ENCODE measurements around the gene SUGT1.
"Not testable (repeated sequence)": the region's sequence is repeated elsewhere in the genome, so short reads cannot be mapped to it uniquely, and the experiment has no call there.

The SUGT1 gene

GRCh38 chr13:52646967-52647366 lies 5.7 kb upstream of the SUGT1 start:
- no peak overlapping the region for H3K27ac Mint-ChIP-seq
- H3K4me1 Mint-ChIP-seq = peaks cover 14% of the 10 kb centered on the region
- ATAC-seq = no peak
- no peak overlapping the region for H3K4me3 Mint-ChIP-seq
- no peaks in the 10 kb centered on the region for H3K27me3 Mint-ChIP-seq
- no peak for DNase-seq
- no peaks in the 10 kb centered on the region for H3K9me3 Mint-ChIP-seq

DNA sequence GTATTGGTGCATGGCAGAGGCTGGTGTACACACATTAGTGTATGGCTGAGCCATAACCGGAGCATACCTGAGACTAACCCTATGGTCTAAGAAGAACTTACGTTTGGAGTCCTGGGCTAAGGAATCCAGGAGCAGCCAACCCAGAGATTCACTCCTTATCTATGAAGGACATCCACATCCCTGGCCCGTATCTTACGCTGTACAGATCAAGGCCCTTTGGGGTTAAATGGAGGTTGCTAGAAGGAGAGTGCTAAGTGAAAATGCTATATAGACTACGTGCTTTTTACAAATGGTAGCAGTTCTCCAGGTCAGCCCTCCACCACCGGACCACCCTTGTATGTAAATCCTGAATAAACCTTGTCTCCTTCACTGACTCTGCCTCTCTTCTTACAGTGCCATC lies 1.9 kb upstream of the SUGT1 start:
- no peak overlapping the region for H3K27ac Mint-ChIP-seq

GRCh38 chr13:52651897-52652195 lies 790 bp upstream of the SUGT1 start:
- Mint-ChIP-seq H3K27me3 (no peaks in the 10 kb centered on the region), H3K4me3 (no peak overlapping the region), H3K4me1 (peaks cover 9% of the 10 kb centered on the region), H3K9me3 (no peaks in the 10 kb centered on the region), H3K27ac (no peak overlapping the region)
- ATAC-seq = peak; percentile 16
- no peak for DNase-seq

More for the DNA sequence above, 1.9 kb upstream of the SUGT1 start:
- no peak overlapping the region for H3K4me3 Mint-ChIP-seq
- ATAC-seq (no peak), DNase-seq (no peak)
- no peaks in the 10 kb centered on the region for H3K9me3 Mint-ChIP-seq
- peaks cover 9% of the 10 kb centered on the region for H3K4me1 Mint-ChIP-seq
- no peaks in the 10 kb centered on the region for H3K27me3 Mint-ChIP-seq

- peaks cover 9% of the 10 kb centered on the region for H3K4me1 Mint-ChIP-seq
- no peaks in the 10 kb centered on the region for H3K9me3 Mint-ChIP-seq
- H3K27me3 Mint-ChIP-seq = no peaks in the 10 kb centered on the region
- no peak overlapping the region for H3K4me3 Mint-ChIP-seq
- DNase-seq = no peak
- peak; percentile 60 for ATAC-seq
- no peak overlapping the region for H3K27ac Mint-ChIP-seq
Measured at GRCh38 chr13:52652980-52653303, 306 bp downstream of the SUGT1 start.

GRCh38 chr13:52659340-52659739 lies 6.7 kb downstream of the SUGT1 start:
- no peaks in the 10 kb centered on the region for H3K9me3 Mint-ChIP-seq
- no peak for DNase-seq
- H3K27ac Mint-ChIP-seq = no peak overlapping the region
- no peaks in the 10 kb centered on the region for H3K4me1 Mint-ChIP-seq
- no peaks in the 10 kb centered on the region for H3K27me3 Mint-ChIP-seq
- ATAC-seq = no peak
- H3K4me3 Mint-ChIP-seq = no peak overlapping the region

DNA sequence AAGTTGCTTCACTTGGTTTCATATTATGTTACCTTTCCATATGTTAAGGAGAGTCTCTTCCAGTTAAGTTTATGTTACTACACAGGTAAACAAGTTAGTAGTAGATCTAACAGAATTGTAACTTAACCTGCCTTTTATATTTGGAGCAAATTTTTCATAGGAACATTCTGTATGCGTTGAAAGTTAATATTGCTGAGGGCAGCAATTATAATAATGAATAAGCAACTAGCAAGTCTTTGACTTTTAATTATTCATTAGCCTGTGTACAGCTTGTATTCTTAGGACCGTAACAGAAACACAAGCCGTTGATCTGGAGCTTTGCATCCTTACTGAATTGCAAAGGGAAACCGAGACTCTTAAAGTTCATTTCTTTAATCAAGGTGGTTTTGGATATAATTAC lies 11.6 kb downstream of the SUGT1 start:
- no peaks in the 10 kb centered on the region for H3K9me3 Mint-ChIP-seq
- H3K4me3 Mint-ChIP-seq = no peak overlapping the region
- ATAC-seq (no peak), DNase-seq (no peak)
- H3K4me1 Mint-ChIP-seq = no peaks in the 10 kb centered on the region
- H3K27ac Mint-ChIP-seq = no peak overlapping the region
- H3K27me3 Mint-ChIP-seq = no peaks in the 10 kb centered on the region

- DNase-seq = no peak
- peak; percentile 49 for ATAC-seq
Measured at GRCh38 chr13:52665325-52665724, 12.7 kb downstream of the SUGT1 start.

DNA sequence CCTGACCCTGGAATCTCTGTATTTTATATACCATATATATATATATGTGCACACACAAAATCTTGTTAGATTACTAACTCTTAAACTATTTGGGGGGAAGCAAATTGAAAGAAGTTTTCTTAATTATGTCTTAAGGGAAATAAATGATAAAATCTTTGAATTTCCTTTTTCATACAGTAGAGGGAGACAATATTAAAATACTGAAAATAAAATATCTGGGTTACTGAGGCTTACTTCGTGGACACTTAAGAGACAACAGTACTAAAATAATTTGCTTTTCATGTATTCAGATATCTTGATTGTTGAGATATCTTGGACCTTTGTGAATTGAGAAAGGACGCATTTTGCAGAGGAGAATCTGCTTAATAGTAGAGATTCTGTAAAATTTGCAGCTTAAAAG lies 17.0 kb downstream of the SUGT1 start:
- no peaks in the 10 kb centered on the region for H3K4me1 Mint-ChIP-seq
- H3K27me3 Mint-ChIP-seq = no peaks in the 10 kb centered on the region
- DNase-seq = no peak
- ATAC-seq = no peak
- H3K9me3 Mint-ChIP-seq = no peaks in the 10 kb centered on the region
- no peak overlapping the region for H3K27ac Mint-ChIP-seq
- no peak overlapping the region for H3K4me3 Mint-ChIP-seq

More at GRCh38 chr13:52665325-52665724, 12.7 kb downstream of the SUGT1 start:
- H3K27ac Mint-ChIP-seq = peak overlapping the region in 1 of 2 donors; percentile 57
- H3K9me3 Mint-ChIP-seq = no peaks in the 10 kb centered on the region
- H3K4me3 Mint-ChIP-seq = no peak overlapping the region
- no peaks in the 10 kb centered on the region for H3K27me3 Mint-ChIP-seq
- no peaks in the 10 kb centered on the region for H3K4me1 Mint-ChIP-seq

GRCh38 chr13:52670726-52671125 lies 18.1 kb downstream of the SUGT1 start:
- Mint-ChIP-seq H3K4me1 (no peaks in the 10 kb centered on the region), H3K4me3 (no peak overlapping the region), H3K27ac (no peak overlapping the region), H3K27me3 (no peaks in the 10 kb centered on the region), H3K9me3 (no peaks in the 10 kb centered on the region)
- DNase-seq (no peak), ATAC-seq (no peak)

- peaks cover 6% of the 10 kb centered on the region for H3K4me1 Mint-ChIP-seq
- H3K4me3 Mint-ChIP-seq = no peak overlapping the region
- no peaks in the 10 kb centered on the region for H3K27me3 Mint-ChIP-seq
- no peaks in the 10 kb centered on the region for H3K9me3 Mint-ChIP-seq
- ATAC-seq = no peak
- H3K27ac Mint-ChIP-seq = no peak overlapping the region
- no peak for DNase-seq
Measured at GRCh38 chr13:52673465-52673864, 20.8 kb downstream of the SUGT1 start.

DNA sequence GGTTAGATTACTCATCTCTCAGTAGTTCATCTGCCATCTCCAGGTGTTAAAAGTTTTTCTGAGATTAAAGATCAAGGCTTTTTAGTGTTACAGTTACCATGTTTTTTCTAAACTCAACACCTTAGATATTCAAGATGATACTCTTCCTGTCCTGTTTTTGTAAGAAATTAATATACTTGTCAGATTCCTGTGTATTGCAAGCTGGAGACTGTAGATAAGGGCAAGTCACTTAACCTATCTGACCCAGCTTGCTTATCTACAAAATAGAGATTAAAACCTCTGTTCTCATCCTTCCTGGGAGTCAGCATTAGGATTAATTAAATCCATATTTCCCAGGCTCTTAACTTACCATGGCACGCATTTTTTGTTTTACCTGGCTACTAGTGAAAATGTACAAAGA lies 25.2 kb downstream of the SUGT1 start:
- Mint-ChIP-seq H3K27ac (no peak overlapping the region), H3K4me3 (no peak overlapping the region), H3K4me1 (peaks cover 6% of the 10 kb centered on the region), H3K9me3 (no peaks in the 10 kb centered on the region), H3K27me3 (no peaks in the 10 kb centered on the region)
- DNase-seq (no peak), ATAC-seq (no peak)

DNA sequence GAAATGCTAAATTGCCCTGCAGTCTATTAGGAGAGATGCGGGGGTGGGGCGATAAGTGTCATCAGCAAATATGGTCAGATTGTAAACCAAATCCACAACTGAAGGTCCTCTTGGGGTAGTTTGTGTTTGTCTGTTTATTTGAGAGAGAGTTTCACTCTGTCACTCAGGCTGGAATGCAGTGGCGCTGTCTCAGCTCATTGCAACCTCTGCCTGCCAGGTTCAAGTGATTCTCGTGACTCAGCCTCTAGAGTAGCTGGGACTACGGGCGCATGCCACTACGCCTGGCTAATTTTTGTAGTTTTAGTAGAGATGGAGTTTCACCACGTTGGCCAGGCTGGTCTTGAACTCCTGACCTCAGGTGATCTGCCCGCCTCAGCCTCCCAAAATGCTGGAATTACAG lies 33.2 kb downstream of the SUGT1 start:
- DNase-seq, H3K4me3 Mint-ChIP-seq, ATAC-seq, H3K27ac Mint-ChIP-seq, H3K4me1 Mint-ChIP-seq, H3K27me3 Mint-ChIP-seq, H3K9me3 Mint-ChIP-seq: not testable (repeated sequence)

DNA sequence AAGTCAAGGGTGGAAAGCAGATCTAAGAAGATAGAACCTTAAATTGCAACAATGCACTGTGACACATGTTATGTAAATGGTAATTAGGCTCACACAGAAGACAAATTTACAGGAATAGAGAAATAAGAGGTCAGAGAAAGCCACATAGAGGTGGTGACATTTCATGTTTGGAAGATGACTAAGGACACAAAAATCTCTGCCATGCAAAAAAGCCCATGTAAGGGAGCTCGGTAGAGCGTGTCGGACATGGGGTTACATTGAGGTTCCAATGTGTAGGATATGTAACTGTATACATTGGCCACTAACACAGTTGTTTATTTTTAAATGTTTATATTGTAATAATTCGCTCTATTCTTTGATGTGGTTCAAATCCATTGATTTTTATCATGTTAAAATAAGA lies 33.7 kb downstream of the SUGT1 start:
- H3K4me3 Mint-ChIP-seq = no peak overlapping the region
- H3K27me3 Mint-ChIP-seq = no peaks in the 10 kb centered on the region
- no peak overlapping the region for H3K27ac Mint-ChIP-seq
- H3K4me1 Mint-ChIP-seq = no peaks in the 10 kb centered on the region
- H3K9me3 Mint-ChIP-seq = no peaks in the 10 kb centered on the region
- DNase-seq = no peak
- no peak for ATAC-seq

- H3K27me3 Mint-ChIP-seq = no peaks in the 10 kb centered on the region
- peaks cover 11% of the 10 kb centered on the region for H3K4me1 Mint-ChIP-seq
- H3K27ac Mint-ChIP-seq = peak overlapping the region in 1 of 2 donors; percentile 80
- ATAC-seq (peak; percentile 98), DNase-seq (peak; percentile 2 to 33)
- H3K4me3 Mint-ChIP-seq = no peak overlapping the region
- no peaks in the 10 kb centered on the region for H3K9me3 Mint-ChIP-seq
Measured at GRCh38 chr13:52695856-52696255, 43.2 kb downstream of the SUGT1 start.

DNA sequence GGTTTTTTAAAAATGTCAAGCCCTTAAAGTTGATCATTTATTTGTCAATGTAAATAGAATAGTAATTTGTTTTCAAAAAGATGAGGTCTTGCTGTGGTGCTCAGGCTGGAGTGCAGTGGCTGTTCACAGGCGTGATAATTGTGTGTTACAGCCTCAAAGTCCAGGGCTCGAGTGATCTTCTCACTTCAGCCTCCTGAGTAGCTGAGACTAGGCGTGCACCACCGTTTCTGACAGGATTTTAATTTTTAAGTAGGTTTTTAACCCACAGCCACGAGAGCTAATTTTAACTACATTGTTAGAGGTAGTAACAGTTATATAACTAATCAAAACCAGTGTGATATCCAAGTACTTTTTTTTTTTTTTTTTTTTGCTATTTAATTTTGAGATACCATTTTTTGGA lies 43.9 kb downstream of the SUGT1 start:
- Mint-ChIP-seq H3K4me1 (peaks cover 11% of the 10 kb centered on the region), H3K9me3 (no peaks in the 10 kb centered on the region), H3K27me3 (no peaks in the 10 kb centered on the region), H3K4me3 (no peak overlapping the region), H3K27ac (no peak overlapping the region)
- DNase-seq (no peak), ATAC-seq (no peak)

DNA sequence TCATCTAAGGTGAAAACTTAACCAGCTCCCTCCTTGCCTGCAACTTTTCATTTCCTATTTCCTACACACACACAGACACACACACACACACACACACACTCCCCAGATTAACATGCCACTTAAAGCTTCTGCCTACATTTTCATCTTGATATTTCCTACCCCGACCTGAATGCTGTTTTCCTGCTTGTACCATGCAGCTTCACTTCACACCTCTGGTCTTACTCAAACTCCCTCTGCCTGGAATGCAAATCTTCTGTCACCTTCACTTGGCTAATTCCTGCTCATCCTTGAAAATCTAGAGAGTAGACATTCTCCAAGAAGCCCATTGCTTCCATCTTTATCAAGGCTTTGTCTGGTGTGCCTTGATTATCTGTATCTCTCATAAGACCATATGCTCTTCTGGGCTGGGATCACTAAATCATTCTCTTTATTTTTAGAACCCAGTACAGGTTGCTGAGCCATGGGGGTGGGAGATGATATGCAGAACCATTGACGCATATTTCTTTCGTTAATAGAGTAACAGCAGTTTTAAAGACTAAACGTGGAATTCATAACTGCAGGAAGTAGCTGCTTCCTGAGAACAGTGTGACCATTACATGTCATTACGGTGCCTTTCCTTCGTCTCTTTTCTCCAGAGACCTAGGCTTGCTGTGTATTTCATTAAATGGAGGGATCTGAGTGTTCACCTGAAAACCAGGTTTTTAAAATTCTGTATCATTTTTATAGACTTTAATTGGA lies 49.3 kb downstream of the SUGT1 start:
- H3K4me3 Mint-ChIP-seq = no peak overlapping the region
- H3K4me1 Mint-ChIP-seq = no peaks in the 10 kb centered on the region
- no peaks in the 10 kb centered on the region for H3K27me3 Mint-ChIP-seq
- ATAC-seq (no peak), DNase-seq (no peak)
- no peaks in the 10 kb centered on the region for H3K9me3 Mint-ChIP-seq
- no peak overlapping the region for H3K27ac Mint-ChIP-seq

- no peak for DNase-seq
- no peak overlapping the region for H3K4me3 Mint-ChIP-seq
- H3K4me1 Mint-ChIP-seq = no peaks in the 10 kb centered on the region
- H3K9me3 Mint-ChIP-seq = no peaks in the 10 kb centered on the region
- no peak overlapping the region for H3K27ac Mint-ChIP-seq
- H3K27me3 Mint-ChIP-seq = no peaks in the 10 kb centered on the region
- no peak for ATAC-seq
Measured at GRCh38 chr13:52703482-52703881, 50.8 kb downstream of the SUGT1 start.

All from stimulated activated naive CD8-positive, alpha-beta T cell treated with anti-CD3 and anti-CD28 coated beads, Interleukin-15, amount 100 ng/mL, for 72 hours (primary cell).